Prostate gland (tissue), 2 donors: ENCODE data around the gene FEM1A. TPM values are rescaled to one million over a fixed set of nuclear protein-coding genes. Genes with fewer than 3 reads are reported as not detected.
"Not testable (repeated sequence)": the region's sequence is repeated elsewhere in the genome, so short reads cannot be mapped to it uniquely, and the experiment has no call there.

ENCODE experiments used
- DNase-seq: peaks from one replicate; pipeline ENCODE4 v3.0.0-alpha.2; 2019; ENCODE audit warnings: low spot score
- H3K27ac ChIP-seq, 2 donors: fragments of 200-600 bp; sonication (generic); 2 replicates each; pipeline ENCODE4 v1.5.1; 2017 to 2019
- H3K27me3 ChIP-seq: fragments of 200-600 bp; sonication (generic); replicated peaks from 2 replicates; pipeline ENCODE4 v1.5.1; 2019; ENCODE audit not compliant: insufficient read depth
- H3K36me3 ChIP-seq, 2 donors: fragments of 200-600 bp; sonication (generic); 1 replicate in 1 of 2; 2 replicates in 1 of 2; pipeline versions ENCODE4 v1.5.1 to v1.8.1; 2017 to 2019
- H3K4me1 ChIP-seq: fragments of 200-600 bp; sonication (generic); replicated peaks from 2 replicates; pipeline ENCODE4 v1.5.1; 2019
- H3K4me3 ChIP-seq, 2 donors: fragments of 200-600 bp; sonication (generic); 2 replicates each; pipeline ENCODE4 v1.5.1; 2017 to 2019
- H3K9me3 ChIP-seq: fragments of 200-600 bp; sonication (generic); 2 replicates; pipeline ENCODE4 v1.5.1; 2017
- POLR2A ChIP-seq: fragments of 450-650 bp; IDR thresholded peaks from one replicate; pipeline ENCODE4 v1.6.1; 2016; ENCODE audit warnings: antibody characterized with exemption, mild to moderate bottlenecking
- POLR2AphosphoS5 ChIP-seq: sonication (generic); formaldehyde crosslinking; IDR thresholded peaks from one replicate; pipeline ENCODE4 v1.6.1; 2017; ENCODE audit warnings: antibody characterized with exemption
- WGBS: methylation state at CpG from one replicate; pipeline ENCODE4 v1.1.5; 2018; 5-methylcytosine and 5-hydroxymethylcytosine counted together
- intact Hi-C: fragments of 100-400 bp; cut with DNase I; formaldehyde crosslinking; loops from one replicate; pipeline ENCODE4 v1.14.2; 2022
- total RNA-seq, 2 donors: library from RNA; depleted of rRNA; stranded (reverse); fragments of >200 nt; gene quantifications; one replicate each; pipeline ENCODE4 v1.1.0, GENCODE V29; 2016
- TF ChIP-seq, protein P1 (sequence below), 4 experiments: fragments of 200-600 bp in 2 of 4; fragments of 450-650 bp in 2 of 4; sonication (generic) in 2 of 4; IDR thresholded peaks; 1 replicate in 3 of 4; 2 replicates in 1 of 4; pipeline ENCODE4 v1.5.1; 2016 to 2019; ENCODE audit warnings: antibody characterized with exemption in 4 of 4, mild to moderate bottlenecking in 2 of 4, moderate library complexity in 2 of 4

Gene FEM1A
- total RNA-seq, 2 donors from 2014 or later = 20.7 to 30.4 TPM

DNA sequence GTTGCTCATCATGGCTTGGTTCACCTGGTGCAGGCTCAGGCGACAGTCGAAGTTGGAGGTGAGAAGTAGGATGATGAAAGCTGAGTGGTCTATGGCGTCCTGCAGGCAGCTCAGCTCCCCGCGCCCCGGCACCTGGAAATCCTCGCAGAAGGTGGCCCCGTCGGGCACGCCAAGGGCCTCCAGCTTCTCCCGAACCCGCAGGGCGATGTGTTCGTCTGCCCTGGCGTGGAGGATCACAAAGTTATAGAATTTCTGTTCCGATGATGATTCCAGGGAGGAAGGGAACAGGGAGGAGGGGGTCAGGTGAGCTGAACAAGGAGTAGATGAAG lies 25.4 kb downstream of the FEM1A start:
- H3K36me3 ChIP-seq = no peaks in the 10 kb centered on the region
- DNase-seq = no peak
- no peak overlapping the region for H3K4me3 ChIP-seq
- H3K4me1 ChIP-seq = no peaks in the 10 kb centered on the region
- no peak overlapping the region for H3K27ac ChIP-seq
- WGBS = 92% methylated on average over 16 of the region's 16 CpGs
- intact Hi-C loops = no loop called here
- TF ChIP-seq POLR2A = no peak
- TF ChIP-seq, protein P1, sequence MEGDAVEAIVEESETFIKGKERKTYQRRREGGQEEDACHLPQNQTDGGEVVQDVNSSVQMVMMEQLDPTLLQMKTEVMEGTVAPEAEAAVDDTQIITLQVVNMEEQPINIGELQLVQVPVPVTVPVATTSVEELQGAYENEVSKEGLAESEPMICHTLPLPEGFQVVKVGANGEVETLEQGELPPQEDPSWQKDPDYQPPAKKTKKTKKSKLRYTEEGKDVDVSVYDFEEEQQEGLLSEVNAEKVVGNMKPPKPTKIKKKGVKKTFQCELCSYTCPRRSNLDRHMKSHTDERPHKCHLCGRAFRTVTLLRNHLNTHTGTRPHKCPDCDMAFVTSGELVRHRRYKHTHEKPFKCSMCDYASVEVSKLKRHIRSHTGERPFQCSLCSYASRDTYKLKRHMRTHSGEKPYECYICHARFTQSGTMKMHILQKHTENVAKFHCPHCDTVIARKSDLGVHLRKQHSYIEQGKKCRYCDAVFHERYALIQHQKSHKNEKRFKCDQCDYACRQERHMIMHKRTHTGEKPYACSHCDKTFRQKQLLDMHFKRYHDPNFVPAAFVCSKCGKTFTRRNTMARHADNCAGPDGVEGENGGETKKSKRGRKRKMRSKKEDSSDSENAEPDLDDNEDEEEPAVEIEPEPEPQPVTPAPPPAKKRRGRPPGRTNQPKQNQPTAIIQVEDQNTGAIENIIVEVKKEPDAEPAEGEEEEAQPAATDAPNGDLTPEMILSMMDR (IDR thresholded peaks at IDR 0.05) = no peak
- no peak for TF ChIP-seq POLR2AphosphoS5
- no peaks in the 10 kb centered on the region for H3K27me3 ChIP-seq
- H3K9me3 ChIP-seq = no peaks in the 10 kb centered on the region

DNA sequence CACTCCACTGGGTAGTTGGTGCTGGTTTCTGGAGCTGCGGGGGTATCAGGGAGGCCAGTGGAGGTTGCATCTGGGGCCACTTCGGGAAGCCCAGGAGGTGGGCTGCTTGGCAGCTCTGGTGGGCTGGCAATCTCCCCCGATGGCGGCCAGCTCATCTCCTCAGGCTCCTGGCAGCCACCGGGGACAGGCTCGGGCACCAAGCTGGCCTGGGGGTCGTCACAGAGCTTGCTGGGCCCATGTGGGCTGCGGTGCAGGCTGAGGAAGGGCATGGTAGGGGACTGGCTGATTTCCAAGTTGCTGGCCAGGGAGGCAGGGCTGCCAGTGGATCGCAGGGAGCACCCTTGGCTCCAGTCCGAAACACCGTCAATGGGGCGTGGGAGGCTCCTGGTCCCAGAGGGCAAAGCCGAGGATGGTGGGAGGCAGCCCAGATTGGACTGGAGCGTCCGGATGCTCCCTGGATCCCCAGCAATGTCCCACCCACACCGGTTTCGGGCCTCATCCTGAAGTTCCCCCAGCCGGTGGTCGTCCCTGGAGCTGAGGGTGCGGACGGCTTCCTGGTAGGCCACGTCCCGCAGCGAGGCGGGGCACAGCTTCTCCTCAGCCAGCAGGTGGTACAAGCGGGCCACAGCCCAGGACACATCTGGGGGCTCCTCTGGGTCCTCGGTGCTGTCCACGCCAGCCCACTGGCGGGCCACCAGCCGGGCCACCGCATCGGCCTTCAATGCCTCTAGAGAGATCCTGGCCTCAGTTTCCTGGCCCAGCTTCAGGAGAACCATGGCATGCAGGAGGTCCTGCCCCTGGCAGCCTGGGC lies 26.1 kb downstream of the FEM1A start:
- intact Hi-C loops = no loop called here
- no peak overlapping the region for H3K4me3 ChIP-seq
- H3K27me3 ChIP-seq = no peaks in the 10 kb centered on the region
- H3K36me3 ChIP-seq = no peaks in the 10 kb centered on the region
- TF ChIP-seq POLR2A = no peak
- no peak for TF ChIP-seq POLR2AphosphoS5
- TF ChIP-seq, protein P1 (IDR thresholded peaks at IDR 0.05) = no peak
- H3K27ac ChIP-seq = no peak overlapping the region
- 86% methylated on average over 30 of the region's 32 CpGs for WGBS
- H3K4me1 ChIP-seq = no peaks in the 10 kb centered on the region
- no peaks in the 10 kb centered on the region for H3K9me3 ChIP-seq
- DNase-seq = no peak

DNA sequence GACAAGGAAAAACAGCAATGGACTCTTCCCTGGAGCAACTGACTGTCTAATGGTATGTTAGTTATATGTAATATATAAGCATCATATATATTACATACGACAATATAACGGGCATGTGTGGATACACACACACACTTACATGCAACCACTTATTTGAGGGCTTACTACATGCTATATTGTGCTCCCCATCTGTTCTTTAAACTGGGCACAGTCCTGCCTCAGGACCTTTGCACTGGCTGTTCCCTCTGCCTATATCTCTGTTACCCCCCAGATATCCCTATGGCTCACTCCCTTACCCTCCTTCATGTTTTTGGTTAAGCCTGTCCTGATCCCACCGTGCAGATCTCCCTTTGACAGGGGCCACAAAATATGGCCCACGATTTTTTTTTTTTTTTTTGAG lies 29.7 kb downstream of the FEM1A start:
- Histone ChIP-seq H3K36me3 (no peaks in the 10 kb centered on the region), H3K4me1 (no peaks in the 10 kb centered on the region), H3K4me3 (no peak overlapping the region), H3K9me3 (no peaks in the 10 kb centered on the region), H3K27me3 (no peaks in the 10 kb centered on the region), H3K27ac (no peak overlapping the region)
- WGBS = 86% methylated on average over 4 of the region's 4 CpGs
- TF ChIP-seq POLR2A = no peak
- no peak for TF ChIP-seq POLR2AphosphoS5
- TF ChIP-seq, protein P1 (IDR thresholded peaks at IDR 0.05) = no peak
- intact Hi-C loops = no loop called here
- no peak for DNase-seq

DNA sequence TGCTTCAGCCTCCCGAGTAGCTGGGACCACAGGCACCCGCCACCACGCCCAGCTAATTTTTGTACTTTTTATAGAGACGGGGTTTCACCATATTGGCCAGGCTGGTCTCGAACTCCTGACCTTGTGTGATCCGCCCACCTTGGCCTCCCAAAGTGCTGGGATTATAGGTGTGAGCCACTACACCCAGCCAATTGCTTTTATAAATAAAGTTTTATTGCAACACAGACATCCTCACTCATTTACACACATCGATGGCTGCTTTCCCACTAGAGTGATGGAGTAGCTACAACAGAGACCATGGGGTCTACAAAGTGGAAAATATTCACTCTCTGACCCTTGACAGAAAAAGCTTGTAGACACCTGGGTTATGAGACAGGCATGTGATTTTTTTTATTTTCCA lies 30.8 kb downstream of the FEM1A start:
- H3K36me3 ChIP-seq, H3K27ac ChIP-seq, H3K27me3 ChIP-seq, H3K4me1 ChIP-seq, DNase-seq, H3K9me3 ChIP-seq, intact Hi-C loops, H3K4me3 ChIP-seq: not testable (repeated sequence)
- 94% methylated on average over 7 of the region's 7 CpGs for WGBS

DNA sequence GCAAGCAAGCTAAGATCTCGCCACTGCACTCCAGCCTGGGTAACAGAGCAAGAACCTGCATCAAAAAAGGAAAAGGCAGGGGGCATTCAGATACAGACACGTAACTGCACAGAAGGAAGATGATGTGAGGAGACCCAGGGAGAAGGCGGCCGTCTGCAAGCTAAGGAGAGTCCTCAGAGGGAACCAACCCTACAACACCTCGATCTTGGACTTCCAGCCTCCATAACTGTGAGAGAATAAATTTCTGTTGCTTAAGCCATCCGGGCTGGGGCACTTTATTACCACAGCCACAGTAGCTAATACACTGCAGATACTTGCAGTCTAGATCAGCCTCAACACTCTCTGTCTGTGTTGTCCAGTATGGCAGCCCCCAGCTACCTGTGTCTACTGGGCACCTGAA lies 32.0 kb downstream of the FEM1A start:
- Histone ChIP-seq H3K4me1 (no peaks in the 10 kb centered on the region), H3K36me3 (no peaks in the 10 kb centered on the region), H3K27ac (no peak overlapping the region), H3K27me3 (no peaks in the 10 kb centered on the region), H3K4me3 (no peak overlapping the region), H3K9me3 (no peaks in the 10 kb centered on the region)
- no peak for DNase-seq
- intact Hi-C loops = no loop called here
- 90% methylated on average over 6 of the region's 6 CpGs for WGBS
- TF ChIP-seq POLR2AphosphoS5 = no peak
- TF ChIP-seq, protein P1 (IDR thresholded peaks at IDR 0.05) = no peak
- no peak for TF ChIP-seq POLR2A
